Body of pancreas (tissue), 4 donors: ENCODE measurements around the gene CGGBP1. TPM values are rescaled to one million over a fixed set of nuclear protein-coding genes. Genes with fewer than 3 reads are reported as not detected.

Experiments
- ATAC-seq: fragments of 150-250 bp; one replicate; pipeline ENCODE4 v1.9.1; 2016
- DNase-seq, 4 donors: peaks; one replicate each; pipeline ENCODE4 v3.0.0-alpha.2; 2019
- H3K27ac ChIP-seq, 4 donors: fragments of 200-600 bp; sonication (generic); 1 replicate in 3 of 4; 2 replicates in 1 of 4; pipeline versions ENCODE4 v1.5.1 to v1.6.1; 2016 to 2019; ENCODE audit warnings: mild to moderate bottlenecking in 1 of 4, mixed read lengths in 1 of 4, moderate library complexity in 1 of 4
- H3K27me3 ChIP-seq, 2 donors: fragments of 200-600 bp; sonication (generic); one replicate each; pipeline ENCODE4 v1.6.0; 2016; ENCODE audit warnings: mild to moderate bottlenecking in 1 of 2
- H3K36me3 ChIP-seq, 2 donors: fragments of 200-600 bp; sonication (generic); replicated peaks in 1 of 2; 2 replicates each; pipeline ENCODE4 v1.5.1; 2016; ENCODE audit warnings: low read depth in 2 of 2; ENCODE audit not compliant: insufficient read depth in 1 of 2
- H3K4me1 ChIP-seq: fragments of 200-600 bp; sonication (generic); one replicate; pipeline ENCODE4 v1.6.0; 2016
- H3K4me3 ChIP-seq, 2 donors: fragments of 200-600 bp; sonication (generic); 1 replicate in 1 of 2; 2 replicates in 1 of 2; pipeline ENCODE4 v1.5.1; 2016 to 2019
- H3K9me3 ChIP-seq, 3 donors: fragments of 200-600 bp; sonication (generic); 1 replicate in 2 of 3; 2 replicates in 1 of 3; pipeline ENCODE4 v1.5.1; 2016
- POLR2A ChIP-seq, 3 donors: fragments of 450-650 bp; IDR thresholded peaks; one replicate each; pipeline ENCODE4 v1.6.1; 2016; ENCODE audit warnings: antibody characterized with exemption in 3 of 3, mild to moderate bottlenecking in 2 of 3
- WGBS, 2 donors: methylation state at CpG; one replicate each; pipeline ENCODE4 v1.1.5; 2017; 5-methylcytosine and 5-hydroxymethylcytosine counted together
- intact Hi-C: fragments of 100-400 bp; cut with DNase I; formaldehyde crosslinking; loops from one replicate; pipeline ENCODE4 v1.15.1; 2023
- total RNA-seq, 2 donors: library from RNA; depleted of rRNA; stranded (reverse); fragments of >200 nt; gene quantifications; one replicate each; pipeline ENCODE4 v1.1.0, GENCODE V29; 2016
- TF ChIP-seq, protein P1 (sequence below), 7 experiments: fragments of 450-650 bp in 4 of 7; fragments of 200-600 bp in 3 of 7; sonication (generic) in 3 of 7; IDR thresholded peaks; one replicate each; pipeline ENCODE4 v1.5.1; 2016 to 2019; ENCODE audit warnings: antibody characterized with exemption in 7 of 7

CGGBP1 gene
- total RNA-seq, 2 donors from 2014 or later, result 38.6 to 44.4 TPM

DNA sequence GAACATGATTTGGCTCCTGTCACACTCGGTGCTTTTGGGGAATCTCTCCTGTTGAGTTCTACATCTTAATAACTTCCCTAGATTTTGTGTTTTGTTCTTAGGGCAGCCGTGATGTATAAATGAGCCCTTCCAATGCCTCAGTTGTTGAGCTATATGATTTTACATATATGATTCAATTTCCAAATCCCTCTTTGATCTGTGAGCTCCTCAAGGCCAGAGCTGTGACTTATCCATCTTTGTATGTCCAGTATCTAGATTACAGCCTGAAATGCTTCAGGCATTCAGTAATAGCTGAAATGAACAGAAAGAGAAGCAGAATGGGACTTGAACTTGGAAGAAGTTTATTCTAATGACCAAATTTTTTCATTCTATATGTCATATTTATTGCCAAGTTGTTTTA is 26.6 kb downstream of the CGGBP1 start:
- WGBS, 2 donors, result 34 to 39% methylated on average over 2 of the region's 2 CpGs
- H3K4me1 ChIP-seq, result peaks cover 12% of the 10 kb centered on the region
- intact Hi-C loops, result no loop called here
- H3K27ac ChIP-seq, result peak overlapping the region in 3 of 4 donors; percentile 45 to 54 (median 51)
- H3K36me3 ChIP-seq, result no peaks in the 10 kb centered on the region
- TF ChIP-seq, protein P1, sequence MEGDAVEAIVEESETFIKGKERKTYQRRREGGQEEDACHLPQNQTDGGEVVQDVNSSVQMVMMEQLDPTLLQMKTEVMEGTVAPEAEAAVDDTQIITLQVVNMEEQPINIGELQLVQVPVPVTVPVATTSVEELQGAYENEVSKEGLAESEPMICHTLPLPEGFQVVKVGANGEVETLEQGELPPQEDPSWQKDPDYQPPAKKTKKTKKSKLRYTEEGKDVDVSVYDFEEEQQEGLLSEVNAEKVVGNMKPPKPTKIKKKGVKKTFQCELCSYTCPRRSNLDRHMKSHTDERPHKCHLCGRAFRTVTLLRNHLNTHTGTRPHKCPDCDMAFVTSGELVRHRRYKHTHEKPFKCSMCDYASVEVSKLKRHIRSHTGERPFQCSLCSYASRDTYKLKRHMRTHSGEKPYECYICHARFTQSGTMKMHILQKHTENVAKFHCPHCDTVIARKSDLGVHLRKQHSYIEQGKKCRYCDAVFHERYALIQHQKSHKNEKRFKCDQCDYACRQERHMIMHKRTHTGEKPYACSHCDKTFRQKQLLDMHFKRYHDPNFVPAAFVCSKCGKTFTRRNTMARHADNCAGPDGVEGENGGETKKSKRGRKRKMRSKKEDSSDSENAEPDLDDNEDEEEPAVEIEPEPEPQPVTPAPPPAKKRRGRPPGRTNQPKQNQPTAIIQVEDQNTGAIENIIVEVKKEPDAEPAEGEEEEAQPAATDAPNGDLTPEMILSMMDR (IDR thresholded peaks at IDR 0.05), result no peak
- TF ChIP-seq POLR2A (IDR thresholded peaks at IDR 0.05), result no peak
- H3K27me3 ChIP-seq, result no peaks in the 10 kb centered on the region
- DNase-seq, result no peak
- ATAC-seq, result no peak
- H3K9me3 ChIP-seq, result no peaks in the 10 kb centered on the region
- no peak overlapping the region for H3K4me3 ChIP-seq

DNA sequence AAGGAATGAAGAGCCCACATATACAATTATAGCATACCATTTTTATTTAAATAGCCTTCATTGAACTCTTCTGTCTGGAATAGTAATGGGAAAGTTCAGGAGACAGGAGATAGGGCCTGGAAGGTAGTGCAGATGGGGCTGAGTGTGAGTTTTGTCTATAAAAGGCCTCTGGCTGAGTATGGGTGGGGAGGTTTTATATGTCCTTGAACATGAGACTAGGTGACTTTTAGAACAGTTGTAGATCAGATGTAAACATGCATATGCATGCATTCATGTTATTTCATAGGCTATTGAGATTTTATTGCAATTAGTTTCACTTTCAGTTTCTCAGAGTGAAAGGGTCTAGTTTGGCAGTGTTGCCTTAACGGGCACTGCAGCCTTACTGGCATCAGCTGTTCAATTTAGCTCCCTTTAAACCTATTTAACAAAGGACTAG is 27.1 kb downstream of the CGGBP1 start:
- no peak for TF ChIP-seq POLR2A (IDR thresholded peaks at IDR 0.05)
- TF ChIP-seq, protein P1 (IDR thresholded peaks at IDR 0.05), result no peak
- peak overlapping the region in 3 of 4 donors; percentile 45 to 54 (median 51) for H3K27ac ChIP-seq
- H3K36me3 ChIP-seq, result no peaks in the 10 kb centered on the region
- intact Hi-C loops, result no loop called here
- no peaks in the 10 kb centered on the region for H3K27me3 ChIP-seq
- WGBS, 2 donors, result 0% methylated on average over 1 of the region's 1 CpG
- H3K4me1 ChIP-seq, result peaks cover 12% of the 10 kb centered on the region
- no peak overlapping the region for H3K4me3 ChIP-seq
- H3K9me3 ChIP-seq, result no peaks in the 10 kb centered on the region
- peak; percentile 68 for ATAC-seq
- peak in 2 of 4 donors; percentile 9 to 22 for DNase-seq

DNA sequence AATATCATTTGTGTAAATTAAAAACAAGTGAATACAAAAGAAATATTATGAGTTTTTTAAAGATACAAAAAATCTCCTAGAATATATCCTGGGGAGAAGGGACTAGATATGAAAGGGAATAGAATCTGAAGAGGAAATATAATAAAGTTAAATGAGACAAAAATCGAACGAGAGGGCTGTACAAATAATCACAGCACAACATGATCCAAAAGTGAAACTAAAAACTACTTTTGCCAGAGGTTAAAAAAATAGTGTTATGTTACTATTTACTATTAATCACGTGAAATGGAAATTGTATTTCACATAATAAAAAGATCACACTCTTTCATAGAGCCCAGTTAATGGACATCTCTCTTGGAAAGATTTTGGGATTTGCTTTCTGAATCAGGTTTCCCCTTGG is 28.6 kb downstream of the CGGBP1 start:
- DNase-seq, result no peak
- Histone ChIP-seq H3K36me3 (no peaks in the 10 kb centered on the region), H3K9me3 (no peaks in the 10 kb centered on the region), H3K4me1 (peaks cover 12% of the 10 kb centered on the region), H3K4me3 (no peak overlapping the region), H3K27ac (no peak overlapping the region), H3K27me3 (no peaks in the 10 kb centered on the region)
- TF ChIP-seq, protein P1 (IDR thresholded peaks at IDR 0.05), result no peak
- TF ChIP-seq POLR2A (IDR thresholded peaks at IDR 0.05), result no peak
- 47 to 62% methylated on average over 3 of the region's 3 CpGs for WGBS, 2 donors
- intact Hi-C loops, result no loop called here
- ATAC-seq, result no peak

DNA sequence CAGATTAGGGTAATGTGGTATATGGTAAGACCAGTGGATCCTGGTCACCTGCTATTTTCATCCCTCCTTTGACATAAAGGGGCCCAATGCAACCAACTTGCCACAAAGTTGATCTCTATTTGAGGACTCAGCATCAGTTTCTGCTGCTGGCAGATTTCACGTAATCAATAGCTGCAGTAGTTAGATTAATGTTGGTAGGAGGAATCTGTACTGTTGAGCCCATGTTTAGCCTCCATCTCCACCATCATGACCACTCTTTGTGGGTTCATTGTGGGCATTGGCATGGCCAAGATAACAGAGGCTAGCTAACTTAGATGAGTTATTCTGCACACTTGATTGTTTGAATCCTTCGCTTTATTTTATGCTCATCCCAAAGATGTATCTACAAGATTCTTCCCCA is 29.9 kb downstream of the CGGBP1 start:
- DNase-seq (no peak), ATAC-seq (no peak)
- TF ChIP-seq, protein P1 (IDR thresholded peaks at IDR 0.05), result no peak
- no peak for TF ChIP-seq POLR2A (IDR thresholded peaks at IDR 0.05)
- no peak overlapping the region for H3K27ac ChIP-seq
- 95 to 96% methylated on average over 2 of the region's 2 CpGs for WGBS, 2 donors
- intact Hi-C loops, result no loop called here
- no peaks in the 10 kb centered on the region for H3K36me3 ChIP-seq
- no peaks in the 10 kb centered on the region for H3K9me3 ChIP-seq
- no peaks in the 10 kb centered on the region for H3K27me3 ChIP-seq
- no peak overlapping the region for H3K4me3 ChIP-seq
- H3K4me1 ChIP-seq, result peaks cover 12% of the 10 kb centered on the region

DNA sequence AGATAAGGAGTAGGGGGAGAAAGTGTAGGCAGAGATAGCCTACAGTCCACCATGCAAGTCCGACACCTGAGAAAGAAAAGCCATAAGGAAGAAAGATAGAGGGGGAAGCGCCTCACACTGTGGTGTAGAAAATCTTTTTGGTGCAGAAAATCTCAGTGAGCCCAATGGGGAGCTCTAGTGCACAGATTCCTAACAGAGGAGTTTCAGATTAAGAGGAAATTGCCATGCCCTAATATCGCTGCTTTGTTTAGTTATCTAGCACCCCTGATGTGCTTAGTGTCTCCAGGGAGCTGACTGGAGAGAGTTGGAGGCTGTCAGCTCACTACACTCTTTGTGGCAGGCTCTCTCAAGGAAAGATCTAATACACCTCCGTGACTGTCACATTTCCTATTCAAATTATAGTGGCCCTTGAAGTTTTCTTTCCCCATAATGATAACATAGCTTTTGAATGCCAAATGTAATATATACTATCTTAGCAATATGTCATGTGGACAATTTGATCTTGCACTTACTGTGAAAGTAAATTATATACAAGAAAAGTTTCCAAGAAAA is 33.7 kb downstream of the CGGBP1 start:
- DNase-seq (no peak), ATAC-seq (no peak)
- Histone ChIP-seq H3K4me3 (no peak overlapping the region), H3K27ac (no peak overlapping the region), H3K36me3 (no peaks in the 10 kb centered on the region), H3K27me3 (no peaks in the 10 kb centered on the region), H3K4me1 (no peaks in the 10 kb centered on the region), H3K9me3 (no peaks in the 10 kb centered on the region)
- 62 to 68% methylated on average over 4 of the region's 4 CpGs for WGBS, 2 donors
- intact Hi-C loops, result no loop called here
- TF ChIP-seq, protein P1 (IDR thresholded peaks at IDR 0.05), result no peak
- TF ChIP-seq POLR2A (IDR thresholded peaks at IDR 0.05), result no peak
